NCI-H226 (cell line): Measurements from ENCODE around the gene RABL3.
A peak's percentile ranks its signal among the peaks of the same experiment; 100 is the strongest.
"Not testable (repeated sequence)": the region's sequence is repeated elsewhere in the genome, so short reads cannot be mapped to it uniquely, and the experiment has no call there.

Experiments used
- DNase-seq: peaks from one replicate; pipeline ENCODE4 v3.0.0-alpha.2; 2015

RABL3 gene, protein sequence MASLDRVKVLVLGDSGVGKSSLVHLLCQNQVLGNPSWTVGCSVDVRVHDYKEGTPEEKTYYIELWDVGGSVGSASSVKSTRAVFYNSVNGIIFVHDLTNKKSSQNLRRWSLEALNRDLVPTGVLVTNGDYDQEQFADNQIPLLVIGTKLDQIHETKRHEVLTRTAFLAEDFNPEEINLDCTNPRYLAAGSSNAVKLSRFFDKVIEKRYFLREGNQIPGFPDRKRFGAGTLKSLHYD

GRCh38 chr3:120742198-120742848, at the start of gene RABL3, which contains the start of gene GTF2E1:
RABL3 (minus strand) TSS chr3:120742516; CDS start chr3:120742507, 9 bp downstream.
GTF2E1 (plus strand) TSS chr3:120742744; CDS start chr3:120750553, 7,809 bp downstream.
- peak; percentile 94 for DNase-seq

DNA sequence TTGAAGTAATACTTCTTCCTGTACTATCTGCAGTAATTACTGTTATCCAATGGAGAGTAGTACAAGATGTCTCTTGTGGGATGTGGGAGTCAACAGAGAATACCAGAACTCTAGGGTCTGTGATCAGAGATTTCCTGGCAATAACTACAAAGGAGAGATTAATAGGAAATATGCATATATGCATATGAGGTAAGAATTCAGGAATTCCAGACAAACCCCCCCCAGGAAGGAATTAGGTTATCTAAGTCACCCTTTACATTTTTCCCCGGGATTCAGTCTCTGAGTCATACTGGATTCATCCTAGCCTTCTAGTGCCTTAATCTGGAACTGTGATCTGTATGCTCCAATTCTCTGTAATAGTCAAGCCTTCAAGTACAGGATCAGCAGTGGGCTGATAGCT, 49.6 kb upstream of the RABL3 start:
- DNase-seq: peak; percentile 70

DNA sequence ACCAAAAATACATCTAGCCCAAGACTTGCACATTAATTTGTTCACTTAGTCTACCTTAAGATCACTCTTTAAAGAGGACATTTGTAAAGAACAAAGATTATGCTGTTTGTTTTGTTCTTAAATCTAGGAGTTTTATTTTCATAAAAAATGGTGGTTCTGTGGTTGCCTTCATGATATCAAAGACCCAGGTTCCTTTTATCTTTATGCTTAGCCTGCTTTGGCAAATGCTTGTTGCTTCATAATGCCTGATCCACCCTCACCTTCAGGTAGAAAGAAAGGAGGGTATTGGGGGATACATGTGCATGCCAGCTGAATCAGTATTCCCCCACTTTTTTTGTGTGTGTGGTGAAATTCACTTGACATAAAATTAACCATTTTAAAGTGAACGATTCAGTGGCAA, 48.7 kb upstream of the RABL3 start:
- DNase-seq: no peak

- DNase-seq: not testable (repeated sequence)
Measured at GRCh38 chr3:120785832-120786231, 43.5 kb upstream of the RABL3 start.

DNA sequence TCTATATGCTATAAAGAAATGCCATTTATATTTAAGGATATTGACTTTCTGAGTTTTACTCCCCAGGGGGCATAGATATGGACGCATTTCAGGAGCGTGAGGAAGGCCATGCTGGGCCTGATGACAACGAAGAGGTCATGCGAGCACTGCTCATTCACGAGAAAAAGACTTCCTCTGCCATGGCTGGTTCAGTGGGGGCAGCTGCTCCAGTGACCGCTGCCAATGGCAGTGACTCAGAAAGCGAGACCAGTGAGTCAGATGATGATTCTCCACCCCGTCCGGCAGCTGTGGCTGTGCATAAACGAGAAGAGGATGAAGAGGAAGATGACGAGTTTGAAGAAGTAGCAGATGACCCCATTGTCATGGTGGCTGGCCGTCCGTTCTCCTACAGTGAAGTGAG, 38.7 kb upstream of the RABL3 start:
- DNase-seq: no peak

DNA sequence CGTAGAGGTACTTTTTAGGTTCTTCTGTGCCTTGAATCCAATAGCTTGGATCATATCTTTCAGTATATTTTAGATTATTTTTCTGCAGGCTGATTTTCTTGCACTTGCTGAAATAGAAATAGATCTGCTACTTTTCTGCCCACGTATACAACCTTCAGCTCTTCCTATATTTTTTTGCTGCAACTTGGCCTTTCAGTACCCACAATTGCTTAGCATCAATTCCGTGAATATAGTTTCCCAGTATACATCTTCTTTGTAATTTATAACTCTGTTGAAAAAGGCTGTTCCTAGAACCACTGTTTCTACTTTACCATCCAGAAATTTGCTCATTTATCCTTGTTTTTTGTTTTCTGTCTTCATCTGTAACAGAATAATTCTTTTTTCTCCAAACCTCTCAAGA, 36.5 kb upstream of the RABL3 start:
- DNase-seq: no peak

- DNase-seq: no peak
Measured at GRCh38 chr3:120775411-120775810, 33.1 kb upstream of the RABL3 start.

DNA sequence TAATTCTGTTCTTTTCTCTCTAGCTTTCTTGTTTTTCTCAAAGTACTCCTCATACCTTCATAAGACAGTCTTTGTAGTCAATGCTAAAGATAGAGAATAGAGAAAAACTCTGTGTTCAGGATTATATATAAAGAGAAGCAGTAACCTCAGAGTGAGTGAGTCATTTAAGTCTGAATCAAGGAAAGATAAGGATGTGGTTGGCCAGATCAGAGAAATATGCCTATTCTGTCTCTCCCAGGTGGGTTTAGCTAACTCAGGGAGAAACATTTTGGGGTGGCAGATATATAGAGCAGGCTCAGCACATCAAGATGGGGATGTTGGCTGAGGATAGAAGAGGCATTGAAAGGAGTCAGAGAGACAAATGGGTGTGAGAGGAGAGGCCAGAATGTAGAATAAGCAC, 31.6 kb upstream of the RABL3 start:
- peak; percentile 12 for DNase-seq

DNA sequence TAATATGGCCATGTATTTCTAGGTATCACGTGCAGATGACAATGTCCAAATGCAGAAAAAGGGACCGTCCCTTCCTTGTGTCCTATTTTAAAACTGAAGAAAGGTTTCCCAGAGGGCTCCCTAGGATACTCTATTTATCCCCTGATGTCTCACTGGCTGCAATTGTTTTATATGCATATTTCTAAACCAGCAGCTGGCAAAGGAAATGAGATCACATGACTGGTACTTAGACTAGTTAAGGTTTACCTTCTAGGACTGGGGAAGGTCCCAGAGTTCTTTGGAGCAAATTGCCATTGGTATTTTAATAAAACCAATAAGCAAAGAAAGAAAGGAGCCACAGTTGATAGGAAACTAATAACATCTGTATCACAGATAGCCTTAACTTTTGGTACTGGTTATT, 29.8 kb upstream of the RABL3 start:
- no peak for DNase-seq

GRCh38 chr3:120770891-120771290, 28.6 kb upstream of the RABL3 start:
- no peak for DNase-seq

GRCh38 chr3:120769436-120769835, 27.1 kb upstream of the RABL3 start:
- no peak for DNase-seq

DNA sequence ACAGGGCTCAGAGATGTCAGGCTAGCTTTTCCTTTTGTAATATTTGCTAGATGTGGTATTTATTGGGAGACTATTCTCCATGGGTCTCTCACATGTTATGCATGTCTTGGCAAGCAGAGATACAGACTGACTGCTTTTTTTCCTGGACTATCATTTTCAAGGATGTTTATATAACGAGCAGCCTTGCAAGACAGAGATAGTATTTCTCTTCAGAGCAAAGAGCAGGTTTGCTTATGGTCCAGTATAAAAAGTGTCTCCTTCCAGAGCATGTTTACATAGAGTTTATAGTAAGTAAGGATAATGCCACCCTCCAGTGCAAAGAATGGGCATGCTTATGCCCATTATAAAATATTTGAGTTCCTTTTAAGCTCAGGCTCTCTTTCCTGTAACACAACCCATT, 24.8 kb upstream of the RABL3 start:
- no peak for DNase-seq

DNA sequence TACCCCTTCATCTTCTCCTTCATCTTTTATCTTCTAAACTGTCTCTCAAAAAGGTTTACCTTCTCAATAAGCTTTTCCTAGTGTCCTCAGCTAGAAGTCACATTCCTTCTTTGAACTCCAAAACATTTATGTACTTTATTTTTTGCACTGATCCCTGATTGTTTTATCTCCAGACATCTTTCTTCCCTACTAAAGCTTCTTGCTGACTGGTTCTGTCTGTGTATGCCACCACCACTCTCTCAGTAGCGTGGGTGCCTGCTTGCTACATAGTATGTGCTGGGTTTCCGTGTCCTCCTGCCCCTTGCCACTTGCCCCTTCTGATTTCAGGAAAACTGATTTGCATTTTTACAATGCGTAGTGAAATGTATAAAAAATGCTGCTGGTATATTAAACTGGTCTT, 24.3 kb upstream of the RABL3 start:
- no peak for DNase-seq

DNA sequence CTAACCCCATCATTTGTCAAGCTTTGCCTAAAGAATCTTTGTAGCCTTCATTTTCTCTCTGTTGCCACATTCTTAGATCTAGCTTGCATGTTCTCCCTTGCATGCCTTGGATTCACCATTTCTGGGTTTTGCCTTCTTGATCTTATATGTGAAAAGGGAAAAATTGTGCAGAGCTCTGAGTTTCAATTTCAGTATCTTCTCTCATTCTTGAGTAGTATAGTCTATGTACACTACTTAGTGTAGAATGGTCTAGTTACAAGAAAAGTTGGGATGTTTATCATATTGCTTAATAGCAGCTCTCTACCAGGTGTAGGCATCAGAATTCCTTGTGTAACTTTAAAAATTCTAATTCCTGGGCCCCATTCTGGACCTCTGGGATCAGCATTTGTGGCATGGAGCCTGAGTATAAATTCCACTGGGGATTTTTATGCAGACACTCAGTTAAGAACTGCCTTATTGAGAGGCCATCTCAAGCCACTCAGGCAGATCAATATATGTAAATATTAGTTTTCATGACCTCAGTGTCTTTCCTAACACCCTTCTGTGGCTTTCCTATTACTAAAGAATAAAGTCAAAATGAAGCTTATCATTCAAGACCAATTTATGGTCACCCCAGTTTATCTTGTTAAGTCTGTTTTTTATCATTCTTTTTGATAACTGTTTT, 23.6 kb upstream of the RABL3 start:
- DNase-seq: no peak

- no peak for DNase-seq
Measured at GRCh38 chr3:120764206-120764605, 21.9 kb upstream of the RABL3 start.

GRCh38 chr3:120763601-120764000, 21.3 kb upstream of the RABL3 start:
- DNase-seq: no peak

DNA sequence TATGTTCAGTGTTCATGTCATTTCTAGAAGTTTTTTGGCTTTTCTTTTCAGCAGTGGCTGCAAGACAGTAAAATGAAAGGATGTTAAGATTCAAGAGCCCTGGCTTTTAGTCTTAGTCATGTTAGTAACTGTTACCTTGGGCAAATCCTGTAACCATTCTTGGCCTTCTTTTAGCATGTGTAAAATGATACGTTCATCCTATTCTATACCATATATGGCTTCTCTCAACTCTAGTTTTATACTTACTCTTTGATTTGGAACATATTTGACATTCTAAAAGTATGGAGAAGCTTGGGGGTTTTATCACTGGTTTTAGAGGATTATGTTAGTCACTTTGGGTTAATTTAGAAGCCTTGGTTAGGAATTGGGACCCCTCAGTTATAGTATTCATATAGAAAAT, 20.3 kb upstream of the RABL3 start:
- no peak for DNase-seq

- not testable (repeated sequence) for DNase-seq
Measured at GRCh38 chr3:120758551-120758950, 16.2 kb upstream of the RABL3 start.

DNA sequence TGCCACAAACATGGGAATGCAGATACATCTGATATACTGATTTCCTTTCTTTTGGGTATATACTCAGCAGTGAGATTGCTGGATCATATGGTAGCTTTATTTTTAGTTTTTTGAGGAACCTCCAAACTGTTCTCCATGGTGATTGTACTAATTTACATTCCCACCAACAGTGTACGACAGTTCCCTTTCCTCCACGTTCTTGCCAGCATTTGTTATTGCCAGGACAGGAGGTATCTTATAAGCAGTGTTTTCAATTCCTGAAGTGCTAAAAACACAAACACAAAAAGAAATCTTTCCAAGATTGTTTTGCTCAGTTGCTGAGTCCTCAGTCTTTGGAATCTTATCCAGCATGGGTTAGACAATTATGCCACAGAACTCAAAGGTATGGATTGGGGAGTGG, 13.7 kb upstream of the RABL3 start:
- DNase-seq: no peak

DNA sequence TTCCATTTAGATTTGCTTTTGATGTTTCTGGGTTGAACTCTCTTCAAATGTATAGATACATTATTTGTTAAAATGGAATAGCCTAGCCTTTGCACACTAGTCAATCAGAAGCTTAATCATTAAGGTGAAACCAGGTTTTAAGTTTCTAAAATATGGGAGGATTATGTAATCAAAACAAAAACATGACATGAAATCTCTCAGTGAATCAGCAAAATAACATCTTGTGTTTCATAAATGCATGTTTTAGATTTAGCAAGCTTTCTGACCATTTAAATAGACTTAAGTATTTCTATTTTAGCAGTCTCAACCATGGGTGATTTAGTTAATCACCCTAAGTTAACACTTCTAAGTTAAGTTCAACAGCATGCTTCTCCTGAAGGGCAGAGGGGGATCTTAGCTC, 11.5 kb upstream of the RABL3 start:
- no peak for DNase-seq

GRCh38 chr3:120752865-120753264, 10.5 kb upstream of the RABL3 start:
- no peak for DNase-seq

DNA sequence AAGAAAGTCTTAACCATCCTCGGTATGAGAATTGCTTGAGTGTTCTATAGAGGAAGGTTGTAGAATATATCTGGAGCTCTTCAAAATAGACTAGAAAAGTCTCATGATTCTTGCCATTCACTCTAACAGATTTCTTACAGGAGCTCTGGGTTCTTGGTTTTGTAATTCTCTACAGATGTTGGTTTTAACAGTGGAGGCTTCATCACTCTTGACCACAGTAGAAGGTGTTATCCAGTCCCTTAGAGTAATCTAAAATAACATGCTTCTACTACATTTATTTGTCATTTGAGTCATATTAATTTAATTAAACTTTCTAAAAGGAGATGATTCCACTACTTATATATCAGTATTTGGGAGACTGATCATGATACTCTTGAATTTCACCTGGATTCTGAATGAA, 9.9 kb upstream of the RABL3 start:
- DNase-seq: no peak

DNA sequence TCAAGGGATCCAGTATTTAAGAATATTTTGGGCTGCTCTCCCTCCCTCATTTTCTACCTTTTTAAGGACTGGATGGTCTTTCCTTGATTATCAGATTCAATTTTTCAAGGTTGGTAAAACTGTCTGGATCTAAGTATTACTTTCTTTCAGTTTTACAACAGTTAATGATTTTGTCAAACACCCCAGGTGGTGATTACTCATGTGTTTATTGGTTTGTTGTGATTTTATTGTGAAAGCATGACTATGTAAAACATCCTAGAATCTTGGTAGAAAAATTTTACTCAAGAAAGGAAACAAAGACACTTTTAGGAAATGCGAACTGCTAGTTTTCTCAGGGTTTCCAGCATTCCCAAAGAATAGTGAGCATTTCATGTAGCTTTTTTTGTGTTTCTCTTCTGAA, 7.5 kb upstream of the RABL3 start:
- DNase-seq: no peak

- DNase-seq: no peak
Measured at GRCh38 chr3:120745466-120745865, 3.1 kb upstream of the RABL3 start.
